ENCODE data around the gene ELMOD3. TPM values are rescaled to one million over a fixed set of nuclear protein-coding genes. Genes with fewer than 3 reads are reported as not detected.
"Not testable (repeated sequence)": the region's sequence is repeated elsewhere in the genome, so short reads cannot be mapped to it uniquely, and the experiment has no call there.

The ELMOD3 gene
- total and polyA plus RNA-seq, 2 experiments from 2014 or later: 20.9 to 23.5 TPM

DNA sequence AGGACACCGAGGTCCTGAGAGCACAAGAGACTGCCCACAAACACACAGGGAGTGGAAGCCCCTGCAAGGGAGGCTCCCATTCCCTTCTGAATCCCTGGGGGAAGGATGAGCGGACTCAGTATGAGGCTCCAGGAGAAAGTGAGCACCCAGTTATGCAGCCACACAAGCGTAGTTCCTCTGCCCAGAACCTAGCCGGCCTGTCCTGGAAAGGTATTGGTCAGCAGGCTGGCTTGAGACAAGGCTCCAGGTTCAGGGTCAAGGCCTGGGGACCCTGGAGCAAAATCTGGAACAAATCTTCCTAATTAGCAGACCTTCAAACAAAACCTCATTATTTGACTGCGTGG lies 56.8 kb downstream of the ELMOD3 start:
- Histone ChIP-seq H3K27ac (no peak overlapping the region), H3K9me3 (ENCODE audit: low read depth) (no peaks in the 10 kb centered on the region), H3K4me3 (no peak overlapping the region), H3K36me3 (no peaks in the 10 kb centered on the region), H3K4me1 (ENCODE audit: low read depth) (peaks cover 5% of the 10 kb centered on the region), H3K27me3 (peaks cover 7% of the 10 kb centered on the region)
- no peak for TF ChIP-seq CTCF (IDR thresholded peaks at IDR 0.05; ENCODE audit: low read depth, low read length)
- DNase-seq (ENCODE audit: low read depth in 1 of 2, low spot score in 1 of 2): no peak

GRCh38 chr2:85413592-85414420 lies 59.2 kb downstream of the ELMOD3 start:
- no peaks in the 10 kb centered on the region for H3K36me3 ChIP-seq
- peak; percentile 23 to 54 for DNase-seq (ENCODE audit: low read depth in 1 of 2, low spot score in 1 of 2)
- peak overlapping the region; percentile 29 for H3K4me3 ChIP-seq
- peaks cover 7% of the 10 kb centered on the region for H3K27me3 ChIP-seq
- no peaks in the 10 kb centered on the region for H3K9me3 ChIP-seq (ENCODE audit: low read depth)
- TF ChIP-seq CTCF (IDR thresholded peaks at IDR 0.05; ENCODE audit: low read depth, low read length): no peak
- peaks cover 4% of the 10 kb centered on the region for H3K4me1 ChIP-seq (ENCODE audit: low read depth)
- H3K27ac ChIP-seq: no peak overlapping the region

DNA sequence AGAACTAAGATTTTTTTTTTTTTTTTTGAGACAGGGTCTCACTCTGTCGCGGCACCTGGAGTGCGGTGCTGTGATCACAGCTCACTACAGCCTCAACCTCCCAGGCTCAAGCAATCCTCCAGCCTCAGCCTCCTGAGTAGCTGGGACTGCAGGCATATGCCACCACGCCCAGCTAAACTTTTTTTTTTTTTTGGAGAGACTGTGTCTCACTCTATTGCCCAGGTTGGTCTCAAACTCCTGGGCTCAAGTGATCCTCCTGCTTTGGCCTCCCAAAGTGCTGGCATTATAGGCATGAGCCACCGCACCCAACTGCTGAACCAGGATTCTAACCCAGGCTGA lies 59.8 kb downstream of the ELMOD3 start:
- not testable (repeated sequence) for H3K27me3 ChIP-seq; DNase-seq (ENCODE audit: low read depth in 1 of 2, low spot score in 1 of 2); H3K36me3 ChIP-seq; H3K27ac ChIP-seq; H3K4me3 ChIP-seq; H3K9me3 ChIP-seq (ENCODE audit: low read depth)
- peaks cover 10% of the 10 kb centered on the region for H3K4me1 ChIP-seq (ENCODE audit: low read depth)

DNA sequence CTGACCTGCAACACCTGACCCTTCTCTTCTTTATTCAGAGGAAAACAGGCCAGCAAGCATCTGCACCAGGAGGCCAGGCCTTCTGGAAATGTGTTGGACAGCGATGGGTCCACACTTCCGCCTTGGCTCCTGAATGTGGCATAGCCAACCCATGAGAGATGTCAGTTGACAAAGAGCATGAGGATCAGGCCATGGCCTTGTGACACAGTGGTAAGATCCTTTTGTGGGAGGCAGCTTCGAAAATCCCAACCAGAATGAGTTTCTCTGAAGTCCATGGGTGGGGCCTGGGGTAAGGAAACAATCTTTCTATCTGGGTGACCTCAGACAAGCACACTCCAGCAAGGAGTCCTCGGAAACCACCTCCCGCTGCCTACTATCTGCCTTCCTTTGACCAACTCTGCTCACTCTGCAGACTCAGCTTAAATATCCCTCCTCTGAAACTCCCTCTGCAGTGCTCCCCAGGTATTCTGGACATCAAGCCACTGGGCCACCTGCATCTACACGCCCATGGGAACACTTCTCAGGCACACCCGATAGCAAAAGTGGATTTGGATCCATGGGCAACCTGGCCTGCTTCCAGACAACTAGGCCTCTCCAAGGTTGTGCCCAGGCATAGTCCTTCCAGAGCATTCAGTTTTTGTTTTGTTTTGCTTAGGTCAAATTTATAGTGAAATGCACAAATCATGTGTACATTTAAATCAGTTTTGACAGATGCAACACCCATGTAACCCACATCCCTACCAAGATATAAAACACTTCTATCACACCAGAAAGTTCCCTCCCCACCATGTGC lies 60.4 kb downstream of the ELMOD3 start:
- TF ChIP-seq CTCF (IDR thresholded peaks at IDR 0.05; ENCODE audit: low read depth, low read length): no peak
- no peaks in the 10 kb centered on the region for H3K36me3 ChIP-seq
- no peak overlapping the region for H3K4me3 ChIP-seq
- no peak for DNase-seq (ENCODE audit: low read depth in 1 of 2, low spot score in 1 of 2)
- no peak overlapping the region for H3K27ac ChIP-seq
- peaks cover 7% of the 10 kb centered on the region for H3K27me3 ChIP-seq
- peaks cover 11% of the 10 kb centered on the region for H3K4me1 ChIP-seq (ENCODE audit: low read depth)
- no peaks in the 10 kb centered on the region for H3K9me3 ChIP-seq (ENCODE audit: low read depth)

- peaks cover 14% of the 10 kb centered on the region for H3K4me1 ChIP-seq (ENCODE audit: low read depth)
- peaks cover 7% of the 10 kb centered on the region for H3K27me3 ChIP-seq
- H3K9me3 ChIP-seq (ENCODE audit: low read depth): no peaks in the 10 kb centered on the region
- no peaks in the 10 kb centered on the region for H3K36me3 ChIP-seq
- TF ChIP-seq CTCF (IDR thresholded peaks at IDR 0.05; ENCODE audit: low read depth, low read length): no peak
- no peak for DNase-seq (ENCODE audit: low read depth in 1 of 2, low spot score in 1 of 2)
- H3K27ac ChIP-seq: no peak overlapping the region
- no peak overlapping the region for H3K4me3 ChIP-seq
These were observed 61.5 kb downstream of the ELMOD3 start for GRCh38 chr2:85415980-85416650.

All from cardiac muscle cell (in vitro differentiated cells and primary cell).